Left hindlimb (tissue), 1 donor: ENCODE measurements around the gene ETS1.
"Not testable (repeated sequence)": the region's sequence is repeated elsewhere in the genome, so short reads cannot be mapped to it uniquely, and the experiment has no call there.

Source experiments
- DNase-seq: peaks from one replicate; pipeline ENCODE4 v3.0.0-alpha.2; 2018

Gene ETS1

GRCh38 chr11:128457874-128458273, 129.5 kb downstream of the ETS1 start:
- no peak for DNase-seq

GRCh38 chr11:128456566-128457268, 130.6 kb downstream of the ETS1 start:
- no peak for DNase-seq

GRCh38 chr11:128455766-128456165, 131.6 kb downstream of the ETS1 start:
- DNase-seq: no peak

- DNase-seq: peak; percentile 73
Measured at GRCh38 chr11:128453444-128454336, 133.7 kb downstream of the ETS1 start.

- DNase-seq: peak; percentile 87
Measured at GRCh38 chr11:128451652-128452470, 135.5 kb downstream of the ETS1 start.

- no peak for DNase-seq
Measured at GRCh38 chr11:128450882-128451651, 136.3 kb downstream of the ETS1 start.

- not testable (repeated sequence) for DNase-seq
Measured at GRCh38 chr11:128450425-128450824, 136.9 kb downstream of the ETS1 start.

GRCh38 chr11:128448981-128449713, 138.2 kb downstream of the ETS1 start:
- no peak for DNase-seq

GRCh38 chr11:128448200-128448886, 139.0 kb downstream of the ETS1 start:
- DNase-seq: no peak

- DNase-seq: no peak
Measured at GRCh38 chr11:128447233-128447632, 140.1 kb downstream of the ETS1 start.

- DNase-seq: not testable (repeated sequence)
Measured at GRCh38 chr11:128445921-128446320, 141.4 kb downstream of the ETS1 start.

- DNase-seq: no peak
Measured at GRCh38 chr11:128437136-128437535, 150.2 kb downstream of the ETS1 start.

- no peak for DNase-seq
Measured at GRCh38 chr11:128434818-128435217, 152.5 kb downstream of the ETS1 start.

GRCh38 chr11:128434411-128434810, 152.9 kb downstream of the ETS1 start:
- no peak for DNase-seq

- no peak for DNase-seq
Measured at GRCh38 chr11:128432926-128433325, 154.4 kb downstream of the ETS1 start.

GRCh38 chr11:128431931-128432330, 155.4 kb downstream of the ETS1 start:
- no peak for DNase-seq

- DNase-seq: no peak
Measured at GRCh38 chr11:128428935-128429334, 158.4 kb downstream of the ETS1 start.

- DNase-seq: peak; percentile 82
Measured at GRCh38 chr11:128424851-128425285, 162.5 kb downstream of the ETS1 start.

- peak; percentile 85 for DNase-seq
Measured at GRCh38 chr11:128424271-128424711, 163.1 kb downstream of the ETS1 start.

- DNase-seq: peak; percentile 72
Measured at GRCh38 chr11:128422576-128423370, 164.6 kb downstream of the ETS1 start.
